Hematopoietic multipotent progenitor cell treated with erythropoietin and hydrocortisone succinate and interleukin-3 and kit ligand, for 15 days (in vitro differentiated cells): ENCODE data around the gene SLC12A9.
"Not testable (repeated sequence)": the region's sequence is repeated elsewhere in the genome, so short reads cannot be mapped to it uniquely, and the experiment has no call there.

Experiments
- DNase-seq: peaks from one replicate; pipeline ENCODE4 v3.0.0-alpha.2; 2015; ENCODE audit warnings: low spot score

The SLC12A9 gene

GRCh38 chr7:100825751-100826513 is 26.6 kb upstream of the SLC12A9 start:
- DNase-seq: no peak

GRCh38 chr7:100826514-100827329 is 25.8 kb upstream of the SLC12A9 start:
- no peak for DNase-seq

- peak; percentile 21 for DNase-seq
Measured at GRCh38 chr7:100827330-100828226, 24.9 kb upstream of the SLC12A9 start, which contains the start of gene EPHB4. Gene EPHB4 (minus strand): TSS chr7:100827523. CDS start chr7:100827030, 493 bp downstream.

- peak; percentile 29 for DNase-seq
Measured at GRCh38 chr7:100829150-100829716, 23.3 kb upstream of the SLC12A9 start.

- DNase-seq: no peak
Measured at GRCh38 chr7:100830396-100830795, 22.1 kb upstream of the SLC12A9 start.

GRCh38 chr7:100832281-100832633 is 20.3 kb upstream of the SLC12A9 start:
- DNase-seq: no peak

GRCh38 chr7:100835903-100836811 is 16.4 kb upstream of the SLC12A9 start:
- no peak for DNase-seq

- no peak for DNase-seq
Measured at GRCh38 chr7:100836812-100837098, 15.8 kb upstream of the SLC12A9 start.

GRCh38 chr7:100837099-100837836 is 15.2 kb upstream of the SLC12A9 start:
- DNase-seq: peak; percentile 79

GRCh38 chr7:100839361-100839760 is 13.2 kb upstream of the SLC12A9 start:
- no peak for DNase-seq

GRCh38 chr7:100840470-100841100 is 11.9 kb upstream of the SLC12A9 start:
- no peak for DNase-seq

- no peak for DNase-seq
Measured at GRCh38 chr7:100847360-100847759, 5.2 kb upstream of the SLC12A9 start.

- DNase-seq: no peak
Measured at GRCh38 chr7:100854146-100854895, 1.8 kb downstream of the SLC12A9 start.

- DNase-seq: not testable (repeated sequence)
Measured at GRCh38 chr7:100854899-100855298, 2.4 kb downstream of the SLC12A9 start.

- DNase-seq: no peak
Measured at GRCh38 chr7:100855515-100855914, 3.0 kb downstream of the SLC12A9 start.

GRCh38 chr7:100856871-100857282 is 4.4 kb downstream of the SLC12A9 start:
- DNase-seq: no peak

- no peak for DNase-seq
Measured at GRCh38 chr7:100859856-100860255, 7.3 kb downstream of the SLC12A9 start.

GRCh38 chr7:100860702-100861615 is 8.4 kb downstream of the SLC12A9 start:
- no peak for DNase-seq
